DOHH2 (cell line): Measurements from ENCODE around the gene CHRDL2.

Source experiments
- EZH2phosphoT487 ChIP-seq: fragments of 200-600 bp; sonication (generic); IDR thresholded peaks from 2 replicates; pipeline ENCODE4 v1.6.1; 2017; ENCODE audit warnings: borderline replicate concordance, mild to moderate bottlenecking, antibody characterized with exemption, low read length, moderate library complexity, mixed read lengths
- TF ChIP-seq, protein P1 (sequence below): fragments of 200-600 bp; sonication (generic); IDR thresholded peaks from one replicate; pipeline ENCODE4 v1.5.1; 2014; ENCODE audit warnings: antibody characterized with exemption, mild to moderate bottlenecking, low read depth, low read length; ENCODE audit not compliant: poor library complexity, severe bottlenecking

DNA sequence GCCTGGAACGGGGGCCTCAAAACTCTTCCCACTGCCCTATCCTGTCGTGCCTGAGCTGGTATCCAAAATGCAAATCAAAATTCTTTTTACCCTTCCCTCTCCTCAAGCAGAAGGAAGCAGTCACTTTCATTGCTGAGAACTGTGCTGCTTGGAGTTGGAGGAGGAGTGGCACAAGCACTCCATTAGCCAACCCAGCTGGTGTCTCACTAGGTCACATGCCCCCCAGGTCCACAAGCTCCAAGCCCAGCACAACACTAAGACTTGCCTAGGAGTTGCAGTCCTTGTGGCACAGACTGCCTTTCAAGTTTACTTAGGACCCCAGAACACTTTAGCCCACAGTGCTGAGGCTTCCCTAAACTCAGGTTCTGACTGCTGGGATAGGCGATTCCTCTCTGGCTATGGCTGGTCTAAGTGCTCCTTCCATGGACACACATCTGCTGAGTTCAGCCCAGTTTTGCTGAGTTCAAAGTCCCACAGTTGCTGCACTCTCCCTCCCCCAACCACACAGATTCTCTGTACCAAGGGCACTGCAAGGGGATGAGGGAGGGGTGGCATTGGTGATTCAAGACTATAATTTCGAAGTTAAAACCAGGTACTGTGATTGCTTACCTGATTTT, 68.6 kb downstream of the CHRDL2 start:
- TF ChIP-seq, protein P1, sequence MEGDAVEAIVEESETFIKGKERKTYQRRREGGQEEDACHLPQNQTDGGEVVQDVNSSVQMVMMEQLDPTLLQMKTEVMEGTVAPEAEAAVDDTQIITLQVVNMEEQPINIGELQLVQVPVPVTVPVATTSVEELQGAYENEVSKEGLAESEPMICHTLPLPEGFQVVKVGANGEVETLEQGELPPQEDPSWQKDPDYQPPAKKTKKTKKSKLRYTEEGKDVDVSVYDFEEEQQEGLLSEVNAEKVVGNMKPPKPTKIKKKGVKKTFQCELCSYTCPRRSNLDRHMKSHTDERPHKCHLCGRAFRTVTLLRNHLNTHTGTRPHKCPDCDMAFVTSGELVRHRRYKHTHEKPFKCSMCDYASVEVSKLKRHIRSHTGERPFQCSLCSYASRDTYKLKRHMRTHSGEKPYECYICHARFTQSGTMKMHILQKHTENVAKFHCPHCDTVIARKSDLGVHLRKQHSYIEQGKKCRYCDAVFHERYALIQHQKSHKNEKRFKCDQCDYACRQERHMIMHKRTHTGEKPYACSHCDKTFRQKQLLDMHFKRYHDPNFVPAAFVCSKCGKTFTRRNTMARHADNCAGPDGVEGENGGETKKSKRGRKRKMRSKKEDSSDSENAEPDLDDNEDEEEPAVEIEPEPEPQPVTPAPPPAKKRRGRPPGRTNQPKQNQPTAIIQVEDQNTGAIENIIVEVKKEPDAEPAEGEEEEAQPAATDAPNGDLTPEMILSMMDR, result no peak
- TF ChIP-seq EZH2phosphoT487, result no peak
